PC-3 (cell line): ENCODE measurements around the gene CNN3. TPM values are rescaled to one million over a fixed set of nuclear protein-coding genes. Genes with fewer than 3 reads are reported as not detected.

Source experiments
- ATAC-seq: fragments of 200-7000 bp; cut with Tn5 transposase; 2 replicates; pipeline ENCODE4 v1.9.1; 2020; ENCODE audit warnings: mild to moderate bottlenecking, moderate library complexity
- BruUV-seq: library from RNA; stranded (reverse); fragments of 400-500 nt; replicated peaks from 2 replicates; lab custom pipeline; 2021; lab: Mats Ljungman, UMichigan
- CTCF ChIA-PET: fragments of 300-600 bp; sonication (Branson Sonifier 250); formaldehyde crosslinking; loops from one replicate; lab custom pipeline; 2022; ENCODE audit warnings: antibody characterized with exemption; lab: Charles Lee
- POLR2A ChIA-PET: fragments of 300-600 bp; sonication (Branson Sonifier 250); formaldehyde crosslinking; loops from one replicate; lab custom pipeline; 2022; ENCODE audit warnings: antibody characterized with exemption; ENCODE audit not compliant: unreplicated experiment; lab: Charles Lee
- DNase-seq: peaks from one replicate; pipeline ENCODE4 v3.0.0-alpha.2; 2015
- H2AFZ ChIP-seq: fragments of 300-600 bp; sonication (generic); 2 replicates; pipeline ENCODE4 v1.6.0; 2016; ENCODE audit warnings: antibody characterized with exemption, low read length
- H3F3A ChIP-seq: fragments of 300-600 bp; sonication (generic); one replicate; pipeline ENCODE4 v1.6.0; 2017; ENCODE audit warnings: antibody characterized with exemption, low read length, control low read depth, mild to moderate bottlenecking; ENCODE audit not compliant: unreplicated experiment
- H3K27ac ChIP-seq: fragments of 300-600 bp; sonication (generic); 2 replicates; pipeline ENCODE4 v1.5.1; 2016; ENCODE audit warnings: mild to moderate bottlenecking, low read length
- H3K27me3 ChIP-seq: fragments of 300-600 bp; sonication (generic); 2 replicates; pipeline ENCODE4 v1.6.1; 2016; ENCODE audit warnings: low read length, mixed read lengths
- H3K36me3 ChIP-seq: fragments of 300-600 bp; sonication (generic); 2 replicates; pipeline ENCODE4 v1.6.1; 2016; ENCODE audit warnings: low read depth, mixed run types, low read length, mixed read lengths
- H3K4me1 ChIP-seq: fragments of 300-600 bp; sonication (generic); 2 replicates; pipeline ENCODE4 v1.5.1; 2016; ENCODE audit warnings: low read length; ENCODE audit not compliant: insufficient read depth
- H3K4me2 ChIP-seq: fragments of 300-600 bp; sonication (generic); 2 replicates; pipeline ENCODE4 v1.6.0; 2016; ENCODE audit warnings: low read length
- H3K4me3 ChIP-seq: fragments of 300-600 bp; sonication (generic); 2 replicates; pipeline ENCODE4 v1.5.1; 2016; ENCODE audit warnings: mild to moderate bottlenecking, low read length, mixed read lengths
- H3K79me2 ChIP-seq: fragments of 300-600 bp; sonication (generic); 2 replicates; pipeline ENCODE4 v1.6.1; 2017; ENCODE audit warnings: low read length, mixed read lengths
- H3K9ac ChIP-seq: fragments of 300-600 bp; sonication (generic); 2 replicates; pipeline ENCODE4 v1.6.0; 2016; ENCODE audit warnings: mild to moderate bottlenecking, low read length
- H3K9me2 ChIP-seq: fragments of 300-600 bp; sonication (generic); replicated peaks from 2 replicates; pipeline ENCODE4 v1.6.1; 2016; ENCODE audit warnings: mixed run types, low read length, mixed read lengths
- H3K9me3 ChIP-seq: fragments of 300-600 bp; sonication (generic); 2 replicates; pipeline ENCODE4 v1.6.1; 2016; ENCODE audit warnings: low read length, mixed read lengths
- H4K20me1 ChIP-seq: fragments of 300-600 bp; sonication (generic); 2 replicates; pipeline ENCODE4 v1.6.1; 2016; ENCODE audit warnings: low read length, mixed read lengths
- CTCF ChIP-seq: fragments of 300-600 bp; sonication (generic); conservative IDR thresholded peaks from 2 replicates; pipeline ENCODE4 v1.5.1; 2017; ENCODE audit warnings: antibody characterized with exemption, low read depth, mild to moderate bottlenecking, low read length
- EZH2 ChIP-seq: fragments of 300-600 bp; sonication (generic); IDR thresholded peaks from one replicate; pipeline ENCODE4 v1.6.1; 2017; ENCODE audit warnings: antibody characterized with exemption, mild to moderate bottlenecking, low read length; ENCODE audit not compliant: unreplicated experiment
- EZH2phosphoT487 ChIP-seq: fragments of 300-600 bp; sonication (generic); IDR thresholded peaks from 2 replicates; pipeline ENCODE4 v1.6.1; 2018; ENCODE audit warnings: mild to moderate bottlenecking, antibody characterized with exemption, low read length, borderline replicate concordance
- intact Hi-C: fragments of 100-400 bp; cut with micrococcal nuclease; formaldehyde crosslinking; loops from 2 replicates; pipeline ENCODE4 v1.9.0; 2023
- total RNA-seq: library from RNA; depleted of rRNA; stranded (reverse); fragments of >200 nt; gene quantifications from 2 replicates; pipeline ENCODE4 v1.2.3, GENCODE V29; 2014

The CNN3 gene
- total RNA-seq, 1 experiment from 2014 or later: 323 TPM

- Histone ChIP-seq H2AFZ (no peak overlapping the region), H3K27ac (no peak overlapping the region), H3K9ac (no peak overlapping the region), H3K79me2 (peaks cover 99% of the 10 kb centered on the region), H3K4me2 (no peak overlapping the region), H4K20me1 (peaks cover 34% of the 10 kb centered on the region), H3K27me3 (no peaks in the 10 kb centered on the region), H3K4me1 (peaks cover 14% of the 10 kb centered on the region), H3K9me3 (no peaks in the 10 kb centered on the region), H3F3A (no peaks in the 10 kb centered on the region), H3K36me3 (peaks cover 47% of the 10 kb centered on the region), H3K4me3 (no peak overlapping the region), H3K9me2 (no peaks in the 10 kb centered on the region)
- CTCF ChIA-PET: no interaction called here
- ATAC-seq (no peak), DNase-seq (no peak)
- POLR2A ChIA-PET: no interaction called here
- TF ChIP-seq CTCF (no peak), EZH2phosphoT487 (no peak), EZH2 (no peak)
- intact Hi-C loops: no loop called here
- no TSS peak for BruUV-seq
Observed at GRCh38 chr1:94908190-94908589, 18.7 kb downstream of the CNN3 start.

- BruUV-seq: no TSS peak
- H2AFZ ChIP-seq: no peak overlapping the region
- H3K4me2 ChIP-seq: no peak overlapping the region
- H3K9me2 ChIP-seq: no peaks in the 10 kb centered on the region
- peaks cover 95% of the 10 kb centered on the region for H3K79me2 ChIP-seq
- H3F3A ChIP-seq: no peaks in the 10 kb centered on the region
- H3K9ac ChIP-seq: no peak overlapping the region
- POLR2A ChIA-PET: no interaction called here
- no peak for ATAC-seq
- H3K4me1 ChIP-seq: peaks cover 14% of the 10 kb centered on the region
- H3K9me3 ChIP-seq: no peaks in the 10 kb centered on the region
- no peaks in the 10 kb centered on the region for H3K27me3 ChIP-seq
- H3K4me3 ChIP-seq: no peak overlapping the region
- intact Hi-C loops: no loop called here
- no peak for DNase-seq
- no peak overlapping the region for H3K27ac ChIP-seq
- peaks cover 51% of the 10 kb centered on the region for H3K36me3 ChIP-seq
- peaks cover 24% of the 10 kb centered on the region for H4K20me1 ChIP-seq
- CTCF ChIA-PET: no interaction called here
- TF ChIP-seq EZH2: no peak
Observed at GRCh38 chr1:94907136-94907535, 19.8 kb downstream of the CNN3 start.

GRCh38 chr1:94906382-94906781 is 20.5 kb downstream of the CNN3 start:
- ATAC-seq: no peak
- H3K4me3 ChIP-seq: no peak overlapping the region

More at GRCh38 chr1:94906382-94906781, 20.5 kb downstream of the CNN3 start:
- Histone ChIP-seq H3F3A (no peaks in the 10 kb centered on the region), H3K9me3 (no peaks in the 10 kb centered on the region), H3K9ac (no peak overlapping the region), H3K27me3 (no peaks in the 10 kb centered on the region), H3K79me2 (peaks cover 88% of the 10 kb centered on the region), H4K20me1 (peaks cover 21% of the 10 kb centered on the region), H2AFZ (no peak overlapping the region), H3K9me2 (no peaks in the 10 kb centered on the region), H3K36me3 (peaks cover 59% of the 10 kb centered on the region), H3K4me1 (peaks cover 14% of the 10 kb centered on the region), H3K27ac (no peak overlapping the region), H3K4me2 (no peak overlapping the region)
- no peak for TF ChIP-seq CTCF
- no peak for TF ChIP-seq EZH2
- no peak for TF ChIP-seq EZH2phosphoT487
- ChIA-PET CTCF (no interaction called here), POLR2A (no interaction called here)
- DNase-seq: no peak
- intact Hi-C loops: no loop called here
- no TSS peak for BruUV-seq
